ENCODE data around the gene TEX53.

The TEX53 gene

GRCh38 chr9:114633438-114634089 lies 24.0 kb downstream of the TEX53 start:
- DNase-seq: no peak

GRCh38 chr9:114631166-114631565 lies 26.4 kb downstream of the TEX53 start:
- DNase-seq: no peak

- DNase-seq: no peak
Measured at GRCh38 chr9:114629563-114630090, 28.0 kb downstream of the TEX53 start.

GRCh38 chr9:114627553-114627952 lies 30.1 kb downstream of the TEX53 start:
- no peak for DNase-seq

GRCh38 chr9:114626415-114627020 lies 31.1 kb downstream of the TEX53 start:
- no peak for DNase-seq

GRCh38 chr9:114624677-114625076 lies 32.9 kb downstream of the TEX53 start:
- DNase-seq: no peak

- DNase-seq: no peak
Measured at GRCh38 chr9:114621975-114622609, 35.5 kb downstream of the TEX53 start.

GRCh38 chr9:114621561-114621960 lies 36.0 kb downstream of the TEX53 start:
- no peak for DNase-seq

- DNase-seq: peak; percentile 82
Measured at GRCh38 chr9:114619191-114619761, 38.3 kb downstream of the TEX53 start.

- peak; percentile 94 for DNase-seq
Measured at GRCh38 chr9:114616684-114617520, 40.7 kb downstream of the TEX53 start.

- no peak for DNase-seq
Measured at GRCh38 chr9:114614373-114614772, 43.2 kb downstream of the TEX53 start.

GRCh38 chr9:114613919-114614318 lies 43.7 kb downstream of the TEX53 start:
- DNase-seq: no peak

- DNase-seq: no peak
Measured at GRCh38 chr9:114613087-114613486, 44.5 kb downstream of the TEX53 start.

- DNase-seq: peak; percentile 35
Measured at GRCh38 chr9:114612272-114612923, 45.2 kb downstream of the TEX53 start.

GRCh38 chr9:114611516-114612271 lies 45.9 kb downstream of the TEX53 start:
- DNase-seq: peak; percentile 74

- DNase-seq: no peak
Measured at GRCh38 chr9:114608525-114608796, 49.1 kb downstream of the TEX53 start.

GRCh38 chr9:114607671-114608524 lies 49.7 kb downstream of the TEX53 start:
- DNase-seq: no peak

GRCh38 chr9:114606597-114607207 lies 50.9 kb downstream of the TEX53 start:
- peak; percentile 60 for DNase-seq
